WTC11 (cell line): Measurements from ENCODE around the gene CEACAM4. TPM values are rescaled to one million over a fixed set of nuclear protein-coding genes. Genes with fewer than 3 reads are reported as not detected.

ENCODE experiments used
- ATAC-seq: fragments of 200-7000 bp; cut with Tn5 transposase; 2 replicates; pipeline ENCODE4 v1.10.0; 2021; ENCODE audit warnings: mild to moderate bottlenecking, moderate library complexity
- CTCF ChIA-PET: fragments of 300-600 bp; sonication (Branson Sonifier 250); formaldehyde crosslinking; loops from one replicate; lab custom pipeline; 2021; ENCODE audit warnings: antibody characterized with exemption; lab: Charles Lee
- POLR2A ChIA-PET: fragments of 350-600 bp; sonication (Branson Sonifier 250); formaldehyde crosslinking; loops from one replicate; lab custom pipeline; 2021; ENCODE audit warnings: antibody characterized with exemption; lab: Charles Lee
- DNase-seq: peaks from one replicate; pipeline ENCODE4 v3.0.0; 2021; ENCODE audit warnings: low spot score
- H3K27ac Mint-ChIP-seq: 2 replicates; pipeline ENCODE4 v1.8.0; 2021; ENCODE audit warnings: mixed read lengths
- H3K27me3 Mint-ChIP-seq: 2 replicates; pipeline ENCODE4 v1.8.0; 2021; ENCODE audit warnings: low read depth, mild to moderate bottlenecking, moderate library complexity, mixed read lengths
- H3K36me3 Mint-ChIP-seq: 2 replicates; pipeline ENCODE4 v1.8.0; 2021; ENCODE audit warnings: mixed read lengths
- H3K4me1 Mint-ChIP-seq: 2 replicates; pipeline ENCODE4 v1.8.0; 2022; ENCODE audit warnings: mixed read lengths
- H3K4me3 Mint-ChIP-seq: 2 replicates; pipeline ENCODE4 v1.8.0; 2021; ENCODE audit warnings: mild to moderate bottlenecking, moderate library complexity, mixed read lengths
- H3K9me3 Mint-ChIP-seq: 2 replicates; pipeline ENCODE4 v1.8.0; 2021; ENCODE audit warnings: mixed read lengths
- ATF1 ChIP-seq: sonication (generic); formaldehyde crosslinking; IDR thresholded peaks from 2 replicates; pipeline ENCODE4 v1.8.1; 2023; ENCODE audit warnings: mild to moderate bottlenecking, moderate library complexity, missing genetic modification reagents
- CBFB ChIP-seq: sonication (generic); formaldehyde crosslinking; IDR thresholded peaks from 2 replicates; pipeline ENCODE4 v1.8.1; 2022; ENCODE audit warnings: mild to moderate bottlenecking, low read depth, missing genetic modification reagents
- CREM ChIP-seq: sonication (generic); formaldehyde crosslinking; IDR thresholded peaks from 2 replicates; pipeline ENCODE4 v1.8.1; 2022; ENCODE audit warnings: mild to moderate bottlenecking, missing genetic modification reagents, moderate library complexity
- GRHL2 ChIP-seq: fragments of 250-450 bp; sonication (Bioruptor Pico); IDR thresholded peaks from 2 replicates; pipeline ENCODE4 v1.8.0; 2022; ENCODE audit warnings: mild to moderate bottlenecking, moderate library complexity; ENCODE audit not compliant: insufficient replicate concordance, severe bottlenecking
- RORB ChIP-seq: fragments of 250-450 bp; sonication (Bioruptor Pico); IDR thresholded peaks from 2 replicates; pipeline ENCODE4 v1.9.0; 2021; ENCODE audit warnings: mild to moderate bottlenecking
- TCF7 ChIP-seq: sonication (generic); formaldehyde crosslinking; IDR thresholded peaks from 2 replicates; pipeline ENCODE4 v1.8.0; 2022; ENCODE audit warnings: mild to moderate bottlenecking, low read depth, missing genetic modification reagents, moderate library complexity
- TP53 ChIP-seq: sonication (generic); formaldehyde crosslinking; IDR thresholded peaks from 2 replicates; pipeline ENCODE4 v1.8.1; 2023; ENCODE audit warnings: mild to moderate bottlenecking, missing genetic modification reagents
- USF2 ChIP-seq: sonication (generic); formaldehyde crosslinking; IDR thresholded peaks from 2 replicates; pipeline ENCODE4 v1.8.1; 2023; ENCODE audit warnings: mild to moderate bottlenecking, missing genetic modification reagents, moderate library complexity
- ZNF396 ChIP-seq: fragments of 250-450 bp; sonication (Bioruptor Pico); IDR thresholded peaks from 2 replicates; pipeline ENCODE4 v1.8.0; 2021; ENCODE audit warnings: mild to moderate bottlenecking, moderate library complexity, borderline replicate concordance
- ZNF423 ChIP-seq: fragments of 250-450 bp; sonication (Bioruptor Pico); IDR thresholded peaks from 2 replicates; pipeline ENCODE4 v2.1.2; 2022; ENCODE audit warnings: mild to moderate bottlenecking, moderate library complexity
- ZNF532 ChIP-seq: fragments of 250-450 bp; sonication (Bioruptor Pico); IDR thresholded peaks from 2 replicates; pipeline ENCODE4 v1.9.0; 2021; ENCODE audit warnings: mild to moderate bottlenecking, borderline replicate concordance
- total RNA-seq: library from RNA; stranded (reverse); gene quantifications from 3 replicates; pipeline ENCODE4 v1.2.3, GENCODE V29; 2021
- TF ChIP-seq, protein P1 (sequence below): sonication (generic); formaldehyde crosslinking; IDR thresholded peaks from 2 replicates; pipeline ENCODE4 v1.8.0; 2023; ENCODE audit warnings: missing genetic modification reagents, mild to moderate bottlenecking, borderline replicate concordance
- TF ChIP-seq, protein P2 (sequence below): sonication (generic); formaldehyde crosslinking; IDR thresholded peaks from 2 replicates; pipeline ENCODE4 v1.8.0; 2022; ENCODE audit warnings: mild to moderate bottlenecking, missing genetic modification reagents
- TF ChIP-seq, protein P3 (sequence below): sonication (generic); formaldehyde crosslinking; IDR thresholded peaks from 2 replicates; pipeline ENCODE4 v1.8.1; 2023; ENCODE audit warnings: mild to moderate bottlenecking, missing genetic modification reagents, borderline replicate concordance
- TF ChIP-seq, protein P4 (sequence below): sonication (generic); formaldehyde crosslinking; IDR thresholded peaks from 2 replicates; pipeline ENCODE4 v1.8.0; 2022; ENCODE audit warnings: mild to moderate bottlenecking, missing genetic modification reagents

CEACAM4 gene
- total RNA-seq, 1 experiment from 2014 or later = not detected

GRCh38 chr19:41666075-41666474 is 39.2 kb upstream of the CEACAM4 start:
- Mint-ChIP-seq H3K4me3 (no peak overlapping the region), H3K27ac (no peak overlapping the region), H3K36me3 (peaks cover 7% of the 10 kb centered on the region), H3K27me3 (peaks cover 56% of the 10 kb centered on the region), H3K9me3 (peaks cover 67% of the 10 kb centered on the region), H3K4me1 (no peaks in the 10 kb centered on the region)
- CTCF ChIA-PET = interaction anchor here (1.4 kb wide), 1 partner anchor 24 kb away, joined by 3 read pairs; no protein-coding TSS in a partner anchor
- DNase-seq = no peak
- TF ChIP-seq TCF7 (CRISPR knock-in tag) = no peak
- TF ChIP-seq GRHL2 (CRISPR knock-in tag) = no peak
- TF ChIP-seq CREM = no peak
- TF ChIP-seq, protein P1, sequence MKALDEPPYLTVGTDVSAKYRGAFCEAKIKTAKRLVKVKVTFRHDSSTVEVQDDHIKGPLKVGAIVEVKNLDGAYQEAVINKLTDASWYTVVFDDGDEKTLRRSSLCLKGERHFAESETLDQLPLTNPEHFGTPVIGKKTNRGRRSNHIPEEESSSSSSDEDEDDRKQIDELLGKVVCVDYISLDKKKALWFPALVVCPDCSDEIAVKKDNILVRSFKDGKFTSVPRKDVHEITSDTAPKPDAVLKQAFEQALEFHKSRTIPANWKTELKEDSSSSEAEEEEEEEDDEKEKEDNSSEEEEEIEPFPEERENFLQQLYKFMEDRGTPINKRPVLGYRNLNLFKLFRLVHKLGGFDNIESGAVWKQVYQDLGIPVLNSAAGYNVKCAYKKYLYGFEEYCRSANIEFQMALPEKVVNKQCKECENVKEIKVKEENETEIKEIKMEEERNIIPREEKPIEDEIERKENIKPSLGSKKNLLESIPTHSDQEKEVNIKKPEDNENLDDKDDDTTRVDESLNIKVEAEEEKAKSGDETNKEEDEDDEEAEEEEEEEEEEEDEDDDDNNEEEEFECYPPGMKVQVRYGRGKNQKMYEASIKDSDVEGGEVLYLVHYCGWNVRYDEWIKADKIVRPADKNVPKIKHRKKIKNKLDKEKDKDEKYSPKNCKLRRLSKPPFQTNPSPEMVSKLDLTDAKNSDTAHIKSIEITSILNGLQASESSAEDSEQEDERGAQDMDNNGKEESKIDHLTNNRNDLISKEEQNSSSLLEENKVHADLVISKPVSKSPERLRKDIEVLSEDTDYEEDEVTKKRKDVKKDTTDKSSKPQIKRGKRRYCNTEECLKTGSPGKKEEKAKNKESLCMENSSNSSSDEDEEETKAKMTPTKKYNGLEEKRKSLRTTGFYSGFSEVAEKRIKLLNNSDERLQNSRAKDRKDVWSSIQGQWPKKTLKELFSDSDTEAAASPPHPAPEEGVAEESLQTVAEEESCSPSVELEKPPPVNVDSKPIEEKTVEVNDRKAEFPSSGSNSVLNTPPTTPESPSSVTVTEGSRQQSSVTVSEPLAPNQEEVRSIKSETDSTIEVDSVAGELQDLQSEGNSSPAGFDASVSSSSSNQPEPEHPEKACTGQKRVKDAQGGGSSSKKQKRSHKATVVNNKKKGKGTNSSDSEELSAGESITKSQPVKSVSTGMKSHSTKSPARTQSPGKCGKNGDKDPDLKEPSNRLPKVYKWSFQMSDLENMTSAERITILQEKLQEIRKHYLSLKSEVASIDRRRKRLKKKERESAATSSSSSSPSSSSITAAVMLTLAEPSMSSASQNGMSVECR = no peak
- no peak for TF ChIP-seq CBFB (CRISPR knock-in tag)
- no peak for TF ChIP-seq USF2 (CRISPR knock-in tag)
- TF ChIP-seq, protein P2, sequence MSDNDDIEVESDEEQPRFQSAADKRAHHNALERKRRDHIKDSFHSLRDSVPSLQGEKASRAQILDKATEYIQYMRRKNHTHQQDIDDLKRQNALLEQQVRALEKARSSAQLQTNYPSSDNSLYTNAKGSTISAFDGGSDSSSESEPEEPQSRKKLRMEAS (CRISPR knock-in tag) = no peak
- TF ChIP-seq, protein P3, sequence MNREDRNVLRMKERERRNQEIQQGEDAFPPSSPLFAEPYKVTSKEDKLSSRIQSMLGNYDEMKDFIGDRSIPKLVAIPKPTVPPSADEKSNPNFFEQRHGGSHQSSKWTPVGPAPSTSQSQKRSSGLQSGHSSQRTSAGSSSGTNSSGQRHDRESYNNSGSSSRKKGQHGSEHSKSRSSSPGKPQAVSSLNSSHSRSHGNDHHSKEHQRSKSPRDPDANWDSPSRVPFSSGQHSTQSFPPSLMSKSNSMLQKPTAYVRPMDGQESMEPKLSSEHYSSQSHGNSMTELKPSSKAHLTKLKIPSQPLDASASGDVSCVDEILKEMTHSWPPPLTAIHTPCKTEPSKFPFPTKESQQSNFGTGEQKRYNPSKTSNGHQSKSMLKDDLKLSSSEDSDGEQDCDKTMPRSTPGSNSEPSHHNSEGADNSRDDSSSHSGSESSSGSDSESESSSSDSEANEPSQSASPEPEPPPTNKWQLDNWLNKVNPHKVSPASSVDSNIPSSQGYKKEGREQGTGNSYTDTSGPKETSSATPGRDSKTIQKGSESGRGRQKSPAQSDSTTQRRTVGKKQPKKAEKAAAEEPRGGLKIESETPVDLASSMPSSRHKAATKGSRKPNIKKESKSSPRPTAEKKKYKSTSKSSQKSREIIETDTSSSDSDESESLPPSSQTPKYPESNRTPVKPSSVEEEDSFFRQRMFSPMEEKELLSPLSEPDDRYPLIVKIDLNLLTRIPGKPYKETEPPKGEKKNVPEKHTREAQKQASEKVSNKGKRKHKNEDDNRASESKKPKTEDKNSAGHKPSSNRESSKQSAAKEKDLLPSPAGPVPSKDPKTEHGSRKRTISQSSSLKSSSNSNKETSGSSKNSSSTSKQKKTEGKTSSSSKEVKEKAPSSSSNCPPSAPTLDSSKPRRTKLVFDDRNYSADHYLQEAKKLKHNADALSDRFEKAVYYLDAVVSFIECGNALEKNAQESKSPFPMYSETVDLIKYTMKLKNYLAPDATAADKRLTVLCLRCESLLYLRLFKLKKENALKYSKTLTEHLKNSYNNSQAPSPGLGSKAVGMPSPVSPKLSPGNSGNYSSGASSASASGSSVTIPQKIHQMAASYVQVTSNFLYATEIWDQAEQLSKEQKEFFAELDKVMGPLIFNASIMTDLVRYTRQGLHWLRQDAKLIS (CRISPR knock-in tag) = no peak
- no peak for TF ChIP-seq TP53
- POLR2A ChIA-PET = no interaction called here
- ATAC-seq = no peak

GRCh38 chr19:41657157-41657556 is 30.3 kb upstream of the CEACAM4 start:
- no peak overlapping the region for H3K4me3 Mint-ChIP-seq
- ChIA-PET CTCF (interaction anchor here (0.6 to 4.6 kb wide), 12 partner anchors 10 to 966 kb away, joined by 3 to 34 read pairs (median 6); partner anchors contain the start of gene DMAC2), POLR2A (no interaction called here)
- peaks cover 45% of the 10 kb centered on the region for H3K9me3 Mint-ChIP-seq
- peaks cover 3% of the 10 kb centered on the region; the same call in 1 of the 2 replicates for H3K36me3 Mint-ChIP-seq
- H3K27me3 Mint-ChIP-seq = peaks cover 38% of the 10 kb centered on the region
- no peak overlapping the region for H3K27ac Mint-ChIP-seq
- ATAC-seq (no peak; the same call in 1 of the 2 replicates), DNase-seq (no peak)
- peaks cover 24% of the 10 kb centered on the region for H3K4me1 Mint-ChIP-seq
- TF ChIP-seq RORB (CRISPR knock-in tag) (no peak), ZNF396 (CRISPR knock-in tag) (no peak), ATF1 (CRISPR knock-in tag) (no peak), ZNF423 (CRISPR knock-in tag) (no peak), ZNF532 (CRISPR knock-in tag) (no peak)
- TF ChIP-seq, protein P1 = no peak
- TF ChIP-seq, protein P4, sequence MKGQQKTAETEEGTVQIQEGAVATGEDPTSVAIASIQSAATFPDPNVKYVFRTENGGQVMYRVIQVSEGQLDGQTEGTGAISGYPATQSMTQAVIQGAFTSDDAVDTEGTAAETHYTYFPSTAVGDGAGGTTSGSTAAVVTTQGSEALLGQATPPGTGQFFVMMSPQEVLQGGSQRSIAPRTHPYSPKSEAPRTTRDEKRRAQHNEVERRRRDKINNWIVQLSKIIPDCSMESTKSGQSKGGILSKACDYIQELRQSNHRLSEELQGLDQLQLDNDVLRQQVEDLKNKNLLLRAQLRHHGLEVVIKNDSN (CRISPR knock-in tag) = no peak
